Transverse colon (tissue), 4 donors: ENCODE results near the gene AIMP1. TPM values are rescaled to one million over a fixed set of nuclear protein-coding genes. Genes with fewer than 3 reads are reported as not detected.
"Not testable (repeated sequence)": the region's sequence is repeated elsewhere in the genome, so short reads cannot be mapped to it uniquely, and the experiment has no call there.

Experiments
- DNase-seq: peaks from one replicate; pipeline ENCODE4 v3.0.0-alpha.2; 2019
- H3K27ac ChIP-seq, 4 donors: fragments of 200-600 bp; sonication (generic); 2 replicates each; pipeline ENCODE4 v1.5.1; 2016 to 2018; ENCODE audit warnings: inconsistent platforms in 4 of 4
- H3K27me3 ChIP-seq: fragments of 200-600 bp; sonication (generic); 2 replicates; pipeline ENCODE4 v1.5.1; 2017; ENCODE audit warnings: inconsistent platforms
- H3K36me3 ChIP-seq, 4 donors: fragments of 200-600 bp; sonication (generic); 2 replicates each; pipeline ENCODE4 v1.5.1; 2017 to 2019; ENCODE audit warnings: inconsistent platforms in 4 of 4
- H3K4me1 ChIP-seq, 4 donors: fragments of 200-600 bp; sonication (generic); 2 replicates each; pipeline ENCODE4 v1.5.1; 2017 to 2020; ENCODE audit warnings: inconsistent platforms in 4 of 4
- H3K4me3 ChIP-seq, 4 donors: fragments of 200-600 bp; sonication (generic); 1 replicate in 1 of 4; 2 replicates in 3 of 4; pipeline versions ENCODE4 v1.5.1 to v1.6.1; 2017 to 2019; ENCODE audit warnings: inconsistent platforms in 4 of 4
- H3K9me3 ChIP-seq, 2 donors: fragments of 200-600 bp; sonication (generic); 2 replicates each; pipeline ENCODE4 v1.5.1; 2017 to 2019; ENCODE audit warnings: inconsistent platforms in 2 of 2
- EP300 ChIP-seq: sonication (generic); formaldehyde crosslinking; IDR thresholded peaks from one replicate; pipeline ENCODE4 v1.6.1; 2017; ENCODE audit warnings: antibody characterized with exemption, low read depth
- POLR2A ChIP-seq: fragments of 450-650 bp; IDR thresholded peaks from one replicate; pipeline ENCODE4 v1.6.1; 2016; ENCODE audit warnings: antibody characterized with exemption, mild to moderate bottlenecking, moderate library complexity
- POLR2AphosphoS5 ChIP-seq, 3 donors: sonication (generic); formaldehyde crosslinking; IDR thresholded peaks; one replicate each; pipeline ENCODE4 v1.6.1; 2016; ENCODE audit warnings: antibody characterized with exemption in 3 of 3
- WGBS, 2 donors: methylation state at CpG; one replicate each; pipeline ENCODE4 v1.1.5; 2018; ENCODE audit warnings: low coverage in 1 of 2; 5-methylcytosine and 5-hydroxymethylcytosine counted together
- in situ Hi-C, 4 donors: fragments of 200-750 bp; cut with MboI; loops; one replicate each; pipeline versions ENCODE4 v1.15.0 to v1.15.1; 2017; ENCODE audit warnings: low sequenced_read_pairs in 3 of 4, low pct_ligation_motif_present in 1 of 4, low pct_unique_long_range_greater_than_20kb in 1 of 4
- intact Hi-C: fragments of 100-400 bp; cut with DNase I; formaldehyde crosslinking; loops from one replicate; pipeline ENCODE4 v1.15.1; 2023; ENCODE audit warnings: low total_unique reads
- total RNA-seq, 4 donors: library from RNA; depleted of rRNA; stranded (reverse); fragments of >200 nt; gene quantifications; one replicate each; pipeline ENCODE4 v1.1.0, GENCODE V29; 2016
- TF ChIP-seq, protein P1 (sequence below), 5 experiments: fragments of 200-600 bp in 3 of 5; fragments of 450-650 bp in 2 of 5; sonication (generic) in 3 of 5; IDR thresholded peaks; 1 replicate in 2 of 5; 2 replicates in 3 of 5; pipeline ENCODE4 v1.5.1; 2016 to 2017; ENCODE audit warnings: antibody characterized with exemption in 5 of 5, inconsistent platforms in 3 of 5, mild to moderate bottlenecking in 2 of 5, moderate library complexity in 1 of 5

Gene AIMP1
- total RNA-seq, 4 donors from 2014 or later: 4.9 to 24.1 (median 15.1) TPM

DNA sequence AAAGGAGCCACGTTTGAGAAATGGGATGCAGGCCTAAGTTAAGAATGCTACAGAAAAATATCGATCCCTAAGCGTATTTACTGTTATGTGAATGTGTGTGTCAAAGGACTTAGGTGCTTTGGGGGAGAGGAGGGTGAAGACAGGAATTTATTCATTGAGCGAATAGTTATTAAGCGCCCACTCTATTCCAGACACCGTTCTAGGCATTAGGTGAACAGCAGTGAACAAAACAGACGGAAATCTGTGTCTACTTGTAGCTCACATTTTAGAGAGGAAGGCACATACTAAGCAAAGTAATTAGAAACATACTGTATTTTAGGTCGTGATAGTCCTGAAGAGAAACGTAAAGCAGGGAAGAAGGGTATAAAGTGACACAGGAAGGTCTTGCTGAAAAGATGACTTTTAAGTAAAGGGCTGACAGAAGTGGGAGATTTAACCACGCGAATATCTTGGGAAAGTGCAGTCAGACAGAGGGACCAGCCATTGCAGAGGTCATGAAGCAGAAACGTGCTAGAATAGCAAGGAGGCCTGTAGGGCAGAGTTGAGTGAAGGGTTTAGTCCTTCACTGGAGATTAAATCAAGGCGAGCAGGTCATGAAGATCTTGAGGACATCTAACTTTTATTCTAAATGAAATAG lies 541 bp downstream of the AIMP1 start:
- 2 to 4% methylated on average over 11 to 13 of the region's 13 CpGs for WGBS, 2 donors
- no peak for TF ChIP-seq POLR2AphosphoS5 (IDR thresholded peaks at IDR 0.05)
- no peak for TF ChIP-seq EP300
- TF ChIP-seq, protein P1, sequence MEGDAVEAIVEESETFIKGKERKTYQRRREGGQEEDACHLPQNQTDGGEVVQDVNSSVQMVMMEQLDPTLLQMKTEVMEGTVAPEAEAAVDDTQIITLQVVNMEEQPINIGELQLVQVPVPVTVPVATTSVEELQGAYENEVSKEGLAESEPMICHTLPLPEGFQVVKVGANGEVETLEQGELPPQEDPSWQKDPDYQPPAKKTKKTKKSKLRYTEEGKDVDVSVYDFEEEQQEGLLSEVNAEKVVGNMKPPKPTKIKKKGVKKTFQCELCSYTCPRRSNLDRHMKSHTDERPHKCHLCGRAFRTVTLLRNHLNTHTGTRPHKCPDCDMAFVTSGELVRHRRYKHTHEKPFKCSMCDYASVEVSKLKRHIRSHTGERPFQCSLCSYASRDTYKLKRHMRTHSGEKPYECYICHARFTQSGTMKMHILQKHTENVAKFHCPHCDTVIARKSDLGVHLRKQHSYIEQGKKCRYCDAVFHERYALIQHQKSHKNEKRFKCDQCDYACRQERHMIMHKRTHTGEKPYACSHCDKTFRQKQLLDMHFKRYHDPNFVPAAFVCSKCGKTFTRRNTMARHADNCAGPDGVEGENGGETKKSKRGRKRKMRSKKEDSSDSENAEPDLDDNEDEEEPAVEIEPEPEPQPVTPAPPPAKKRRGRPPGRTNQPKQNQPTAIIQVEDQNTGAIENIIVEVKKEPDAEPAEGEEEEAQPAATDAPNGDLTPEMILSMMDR (IDR thresholded peaks at IDR 0.05): no peak

DNA sequence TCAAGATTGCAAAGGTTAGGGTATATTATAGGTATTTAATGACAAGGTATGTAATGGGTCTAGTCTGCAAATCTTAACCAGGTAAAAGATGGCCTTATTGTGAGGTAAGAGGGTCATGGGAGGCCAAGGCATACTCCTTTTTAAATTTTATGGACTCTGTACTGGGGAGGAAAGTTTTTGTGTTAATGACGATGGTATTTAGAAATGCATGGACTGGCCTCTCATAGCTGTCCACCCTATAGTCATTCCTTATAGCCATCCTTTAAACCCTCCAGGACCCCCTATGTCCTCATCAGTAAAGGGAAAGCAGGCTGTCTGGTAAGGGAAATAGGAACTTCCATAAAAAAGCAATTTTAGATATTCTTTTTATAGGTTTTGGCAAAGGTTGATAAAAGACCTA lies 1.5 kb downstream of the AIMP1 start:
- WGBS, 2 donors: 88% methylated on average over 1 of the region's 1 CpG; no CpG with 5 or more reads in 1 of the 2 donors
- DNase-seq: no peak
- H3K36me3 ChIP-seq: no peaks in the 10 kb centered on the region
- peaks cover 18 to 47% (median 20%) of the 10 kb centered on the region in 4 donors for H3K4me1 ChIP-seq
- intact Hi-C loops: no loop called here
- in situ Hi-C loops: no loop called here
- no peaks in the 10 kb centered on the region for H3K27me3 ChIP-seq
- no peaks in the 10 kb centered on the region for H3K9me3 ChIP-seq
- TF ChIP-seq POLR2AphosphoS5 (IDR thresholded peaks at IDR 0.05) (no peak), POLR2A (no peak), EP300 (no peak)
- TF ChIP-seq, protein P1 (IDR thresholded peaks at IDR 0.05): no peak
- H3K27ac ChIP-seq: peak overlapping the region in 1 of 4 donors; percentile 99
- H3K4me3 ChIP-seq: peak overlapping the region in 1 of 4 donors; percentile 100

More for the DNA sequence above, 541 bp downstream of the AIMP1 start:
- Histone ChIP-seq H3K36me3 (no peaks in the 10 kb centered on the region), H3K9me3 (no peaks in the 10 kb centered on the region), H3K4me3 (peak overlapping the region; percentile 58 to 100 (median 80)), H3K27ac (peak overlapping the region; percentile 89 to 99 (median 94)), H3K27me3 (no peaks in the 10 kb centered on the region), H3K4me1 (peaks cover 18 to 45% (median 20%) of the 10 kb centered on the region in 4 donors)
- intact Hi-C loops: no loop called here
- no peak for DNase-seq
- in situ Hi-C loops: no loop called here

DNA sequence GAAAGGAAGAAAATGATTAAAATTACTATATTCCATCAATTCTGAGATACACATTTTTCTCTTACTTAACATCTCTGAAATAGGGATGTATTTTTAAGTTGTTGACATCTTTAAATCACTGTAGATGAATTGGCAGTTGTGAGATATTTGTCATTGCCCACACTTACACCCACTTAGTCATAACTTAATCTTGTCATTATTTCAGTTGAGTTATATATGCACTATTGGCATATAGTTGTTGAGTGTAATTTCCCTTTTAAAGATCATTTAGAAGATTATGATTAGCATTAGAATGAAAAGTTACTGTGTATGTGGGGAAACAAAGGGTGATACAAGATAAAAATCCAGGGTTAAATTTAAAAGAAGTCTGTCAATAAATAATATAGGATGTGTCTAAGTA lies 2.2 kb downstream of the AIMP1 start:
- in situ Hi-C loops (no loop called here), intact Hi-C loops (no loop called here)
- Histone ChIP-seq H3K36me3 (no peaks in the 10 kb centered on the region), H3K27me3 (no peaks in the 10 kb centered on the region), H3K9me3 (no peaks in the 10 kb centered on the region), H3K27ac (no peak overlapping the region), H3K4me3 (no peak overlapping the region), H3K4me1 (peaks cover 18 to 47% (median 20%) of the 10 kb centered on the region in 4 donors)
- TF ChIP-seq EP300 (no peak), POLR2A (no peak), POLR2AphosphoS5 (IDR thresholded peaks at IDR 0.05) (no peak)
- TF ChIP-seq, protein P1 (IDR thresholded peaks at IDR 0.05): no peak
- DNase-seq: no peak

GRCh38 chr4:106320235-106320634 lies 3.9 kb downstream of the AIMP1 start:
- Histone ChIP-seq H3K9me3 (no peaks in the 10 kb centered on the region), H3K4me3 (no peak overlapping the region), H3K4me1 (peaks cover 11 to 33% (median 13%) of the 10 kb centered on the region in 4 donors), H3K27ac (no peak overlapping the region), H3K27me3 (no peaks in the 10 kb centered on the region), H3K36me3 (peaks cover 0 to 5% (median 2%) of the 10 kb centered on the region in 4 donors)
- WGBS, 2 donors: 93 to 96% methylated on average over 1 of the region's 1 CpG
- in situ Hi-C loops (no loop called here), intact Hi-C loops (no loop called here)
- DNase-seq: no peak
- TF ChIP-seq POLR2AphosphoS5 (IDR thresholded peaks at IDR 0.05) (no peak), EP300 (no peak), POLR2A (no peak)
- TF ChIP-seq, protein P1 (IDR thresholded peaks at IDR 0.05): no peak

- H3K9me3 ChIP-seq, DNase-seq, H3K27ac ChIP-seq, H3K27me3 ChIP-seq, in situ Hi-C loops, H3K4me3 ChIP-seq, intact Hi-C loops: not testable (repeated sequence)
- 96% methylated on average over 32 of the region's 34 CpGs; no CpG with 5 or more reads in 1 of the 2 donors for WGBS, 2 donors
- Histone ChIP-seq H3K36me3 (peaks cover 0 to 13% (median 7%) of the 10 kb centered on the region in 4 donors), H3K4me1 (peaks cover 9 to 30% (median 13%) of the 10 kb centered on the region in 4 donors)
These were observed 4.8 kb downstream of the AIMP1 start for GRCh38 chr4:106321168-106321567.

DNA sequence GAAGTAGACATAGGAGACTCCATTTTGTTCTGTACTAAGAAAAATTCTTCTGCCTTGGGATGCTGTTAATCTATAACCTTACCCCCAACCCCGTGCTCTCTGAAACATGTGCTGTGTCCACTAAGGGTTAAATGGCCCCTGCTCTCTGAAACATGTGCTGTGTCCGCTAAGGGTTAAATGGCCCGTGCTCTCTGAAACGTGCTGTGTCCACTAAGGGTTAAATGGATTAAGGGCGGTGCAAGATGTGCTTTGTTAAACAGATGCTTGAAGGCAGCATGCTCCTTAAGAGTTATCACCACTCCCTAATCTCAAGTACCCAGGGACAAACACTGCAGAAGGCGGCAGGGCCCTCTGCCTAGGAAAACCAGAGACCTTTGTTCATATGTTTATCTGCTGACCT lies 5.5 kb downstream of the AIMP1 start:
- Histone ChIP-seq H3K36me3 (peaks cover 0 to 18% (median 9%) of the 10 kb centered on the region in 4 donors), H3K4me1 (peaks cover 9 to 30% (median 13%) of the 10 kb centered on the region in 4 donors)
- 83 to 84% methylated on average over 1 to 6 of the region's 6 CpGs for WGBS, 2 donors
- H3K4me3 ChIP-seq, H3K9me3 ChIP-seq, intact Hi-C loops, H3K27ac ChIP-seq, H3K27me3 ChIP-seq, in situ Hi-C loops, DNase-seq: not testable (repeated sequence)
